Caco-2 (cell line): ENCODE measurements around the gene MC2R. TPM values are rescaled to one million over a fixed set of nuclear protein-coding genes. Genes with fewer than 3 reads are reported as not detected.

ENCODE experiments used
- BruUV-seq: library from RNA; stranded (reverse); fragments of 400-500 nt; replicated peaks from 2 replicates; lab custom pipeline; 2021; lab: Mats Ljungman, UMichigan
- CTCF ChIA-PET: fragments of 300-600 bp; sonication (Branson Sonifier 250); formaldehyde crosslinking; loops from one replicate; lab custom pipeline; 2022; ENCODE audit warnings: antibody characterized with exemption; lab: Charles Lee
- POLR2A ChIA-PET: fragments of 300-600 bp; sonication (Branson Sonifier 250); formaldehyde crosslinking; loops from one replicate; lab custom pipeline; 2022; ENCODE audit warnings: antibody characterized with exemption; lab: Charles Lee
- DNase-seq, 2 experiments: peaks; one replicate each; pipeline versions ENCODE4 v3.0.0 to v3.0.0-alpha.2; 2020 to 2022
- H3K27me3 ChIP-seq: replicated peaks from 2 replicates; pipeline ENCODE4 v1.6.0; 2011; ENCODE audit warnings: low read length; ENCODE audit not compliant: control insufficient read depth, insufficient read depth
- H3K36me3 ChIP-seq: 2 replicates; pipeline ENCODE4 v1.5.1; 2011; ENCODE audit warnings: low read length; ENCODE audit not compliant: control insufficient read depth, insufficient read depth
- H3K4me1 ChIP-seq: fragments of 250-450 bp; sonication (Bioruptor Pico); 2 replicates; pipeline ENCODE4 v1.5.1; 2020; ENCODE audit warnings: mild to moderate bottlenecking
- H3K4me3 ChIP-seq: 2 replicates; pipeline ENCODE4 v1.5.1; 2011; ENCODE audit warnings: low read depth, mild to moderate bottlenecking, control low read depth, low read length
- H3K9me3 ChIP-seq: fragments of 250-450 bp; sonication (Bioruptor Pico); 2 replicates; pipeline ENCODE4 v1.5.1; 2020; ENCODE audit warnings: mild to moderate bottlenecking, moderate library complexity
- H3K27ac Mint-ChIP-seq: one replicate; pipeline ENCODE4 v1.8.0; 2022; ENCODE audit warnings: mixed read lengths; ENCODE audit not compliant: unreplicated experiment
- H3K27me3 Mint-ChIP-seq: one replicate; pipeline ENCODE4 v1.8.0; 2022; ENCODE audit warnings: mixed read lengths; ENCODE audit not compliant: insufficient read depth, unreplicated experiment
- H3K36me3 Mint-ChIP-seq: one replicate; pipeline ENCODE4 v1.8.0; 2022; ENCODE audit warnings: mild to moderate bottlenecking, mixed read lengths; ENCODE audit not compliant: insufficient read depth, unreplicated experiment
- H3K4me1 Mint-ChIP-seq: one replicate; pipeline ENCODE4 v1.8.0; 2022; ENCODE audit warnings: low read depth, mixed read lengths; ENCODE audit not compliant: unreplicated experiment
- H3K4me3 Mint-ChIP-seq: one replicate; pipeline ENCODE4 v1.8.0; 2022; ENCODE audit warnings: mild to moderate bottlenecking, moderate library complexity, mixed read lengths; ENCODE audit not compliant: unreplicated experiment
- H3K9me3 Mint-ChIP-seq: one replicate; pipeline ENCODE4 v1.8.0; 2022; ENCODE audit warnings: mixed read lengths; ENCODE audit not compliant: unreplicated experiment
- intact Hi-C: fragments of 100-400 bp; cut with micrococcal nuclease; formaldehyde crosslinking; loops from one replicate; pipeline ENCODE4 v1.10.0; 2022; ENCODE audit not compliant: unreplicated experiment
- total RNA-seq: library from RNA; stranded (reverse); gene quantifications from 2 replicates; pipeline ENCODE4 v1.2.3, GENCODE V29; 2022
- TF ChIP-seq, protein P1 (sequence below), 2 experiments: fragments of 200-600 bp in 1 of 2; IDR thresholded peaks; 1 replicate in 1 of 2; 2 replicates in 1 of 2; pipeline versions ENCODE4 v1.5.1 to v1.8.0; 2011 to 2022; ENCODE audit warnings: antibody characterized with exemption in 1 of 2, control low read depth in 1 of 2, inconsistent platforms in 1 of 2, low read depth in 1 of 2, low read length in 1 of 2, mild to moderate bottlenecking in 1 of 2, moderate library complexity in 1 of 2; ENCODE audit not compliant: insufficient read depth in 1 of 2, severe bottlenecking in 1 of 2, unreplicated experiment in 1 of 2

The MC2R gene
- total RNA-seq, 1 experiment from 2014 or later, result not detected

DNA sequence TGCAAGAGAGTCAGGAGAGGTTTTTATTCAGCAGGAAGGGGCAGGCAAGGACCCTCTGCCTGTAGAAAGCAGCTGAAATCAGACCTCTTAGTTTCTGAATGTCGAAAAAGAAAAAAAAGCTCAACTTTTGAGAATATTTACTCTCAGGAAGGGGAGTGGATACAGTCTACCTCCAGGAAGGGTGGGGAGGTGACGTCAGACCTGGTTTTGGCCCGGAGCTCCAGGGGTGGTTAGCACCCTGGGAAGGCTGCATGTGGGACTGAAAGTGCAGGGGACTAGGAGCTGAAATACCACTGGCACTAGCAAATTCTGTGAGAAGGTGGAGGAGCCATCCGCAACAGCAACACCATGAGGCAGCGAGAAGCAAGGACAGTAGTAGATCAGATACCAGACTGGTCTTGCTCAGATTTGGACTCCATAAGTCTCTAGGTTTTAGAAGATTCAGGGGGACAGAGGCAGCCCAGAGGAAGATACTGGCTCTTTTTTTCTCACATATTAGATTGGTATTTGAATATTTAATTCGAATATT is 19.8 kb downstream of the MC2R start:
- Mint-ChIP-seq H3K4me1 (no peaks in the 10 kb centered on the region), H3K4me3 (no peak overlapping the region), H3K27ac (no peak overlapping the region), H3K9me3 (peaks cover 12% of the 10 kb centered on the region), H3K27me3 (peaks cover 26% of the 10 kb centered on the region), H3K36me3 (no peaks in the 10 kb centered on the region)
- Histone ChIP-seq H3K27me3 (no peaks in the 10 kb centered on the region), H3K9me3 (no peaks in the 10 kb centered on the region), H3K4me1 (no peaks in the 10 kb centered on the region), H3K36me3 (no peaks in the 10 kb centered on the region), H3K4me3 (no peak overlapping the region)
- ChIA-PET CTCF (interaction anchor here (1.3 kb wide), 1 partner anchor 83 kb away, joined by 3 read pairs; no protein-coding TSS in a partner anchor), POLR2A (no interaction called here)
- BruUV-seq, result no TSS peak
- intact Hi-C loops, result no loop called here
- TF ChIP-seq, protein P1, sequence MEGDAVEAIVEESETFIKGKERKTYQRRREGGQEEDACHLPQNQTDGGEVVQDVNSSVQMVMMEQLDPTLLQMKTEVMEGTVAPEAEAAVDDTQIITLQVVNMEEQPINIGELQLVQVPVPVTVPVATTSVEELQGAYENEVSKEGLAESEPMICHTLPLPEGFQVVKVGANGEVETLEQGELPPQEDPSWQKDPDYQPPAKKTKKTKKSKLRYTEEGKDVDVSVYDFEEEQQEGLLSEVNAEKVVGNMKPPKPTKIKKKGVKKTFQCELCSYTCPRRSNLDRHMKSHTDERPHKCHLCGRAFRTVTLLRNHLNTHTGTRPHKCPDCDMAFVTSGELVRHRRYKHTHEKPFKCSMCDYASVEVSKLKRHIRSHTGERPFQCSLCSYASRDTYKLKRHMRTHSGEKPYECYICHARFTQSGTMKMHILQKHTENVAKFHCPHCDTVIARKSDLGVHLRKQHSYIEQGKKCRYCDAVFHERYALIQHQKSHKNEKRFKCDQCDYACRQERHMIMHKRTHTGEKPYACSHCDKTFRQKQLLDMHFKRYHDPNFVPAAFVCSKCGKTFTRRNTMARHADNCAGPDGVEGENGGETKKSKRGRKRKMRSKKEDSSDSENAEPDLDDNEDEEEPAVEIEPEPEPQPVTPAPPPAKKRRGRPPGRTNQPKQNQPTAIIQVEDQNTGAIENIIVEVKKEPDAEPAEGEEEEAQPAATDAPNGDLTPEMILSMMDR (IDR thresholded peaks at IDR 0.05; ENCODE audit: insufficient read depth in 1 of 2, low read depth in 1 of 2, low read length in 1 of 2, severe bottlenecking in 1 of 2, unreplicated experiment in 1 of 2), result peak in 1 of 2 experiments; percentile 14
- no peak for DNase-seq

DNA sequence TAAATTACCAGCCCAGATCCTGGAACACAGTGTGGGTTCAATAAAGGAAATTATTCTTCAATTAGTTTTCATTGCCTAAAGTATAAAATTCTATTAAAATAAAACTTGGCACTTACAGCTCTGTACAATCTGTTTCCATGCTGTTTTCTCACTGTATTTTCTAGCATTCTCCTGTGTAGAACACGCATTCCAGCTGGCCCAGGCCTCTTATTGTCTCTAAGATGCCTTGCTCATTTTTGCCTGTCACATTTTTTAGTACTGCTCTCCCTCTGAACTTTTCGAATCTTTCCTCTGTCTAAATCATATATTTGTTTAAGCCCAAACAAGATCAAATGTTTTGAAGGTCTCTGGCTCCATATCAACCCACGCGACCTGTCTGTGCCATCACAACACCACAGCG is 20.8 kb downstream of the MC2R start:
- intact Hi-C loops, result no loop called here
- Mint-ChIP-seq H3K27ac (no peak overlapping the region), H3K27me3 (peaks cover 18% of the 10 kb centered on the region), H3K4me1 (no peaks in the 10 kb centered on the region), H3K9me3 (peaks cover 1% of the 10 kb centered on the region), H3K4me3 (no peak overlapping the region), H3K36me3 (no peaks in the 10 kb centered on the region)
- Histone ChIP-seq H3K9me3 (no peaks in the 10 kb centered on the region), H3K4me3 (no peak overlapping the region), H3K27me3 (no peaks in the 10 kb centered on the region), H3K4me1 (no peaks in the 10 kb centered on the region), H3K36me3 (no peaks in the 10 kb centered on the region)
- TF ChIP-seq, protein P1 (IDR thresholded peaks at IDR 0.05; ENCODE audit: insufficient read depth in 1 of 2, low read depth in 1 of 2, low read length in 1 of 2, severe bottlenecking in 1 of 2, unreplicated experiment in 1 of 2), result no peak
- DNase-seq, result no peak
- ChIA-PET POLR2A (no interaction called here), CTCF (no interaction called here)
- no TSS peak for BruUV-seq

DNA sequence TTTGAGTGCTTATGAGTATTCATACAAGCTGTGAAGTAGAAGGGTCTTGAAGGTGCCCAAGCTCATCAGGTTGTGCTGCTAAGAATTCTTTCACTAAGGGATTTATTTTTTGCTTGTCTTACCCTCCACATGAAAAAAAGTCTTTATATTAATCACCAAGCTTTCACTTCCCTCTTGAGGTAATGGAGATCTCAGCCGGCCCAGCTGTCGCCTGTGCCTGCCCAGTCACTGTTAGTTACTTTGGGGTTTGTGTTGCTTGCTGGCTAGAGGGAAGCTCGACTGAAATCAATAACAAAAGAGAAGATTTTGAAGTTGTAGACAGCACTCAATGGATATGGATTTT is 21.9 kb downstream of the MC2R start:
- H3K9me3 Mint-ChIP-seq, result no peaks in the 10 kb centered on the region
- Histone ChIP-seq H3K4me1 (no peaks in the 10 kb centered on the region), H3K36me3 (no peaks in the 10 kb centered on the region), H3K4me3 (no peak overlapping the region), H3K27me3 (no peaks in the 10 kb centered on the region), H3K9me3 (no peaks in the 10 kb centered on the region)
- BruUV-seq, result no TSS peak
- TF ChIP-seq, protein P1 (IDR thresholded peaks at IDR 0.05; ENCODE audit: insufficient read depth in 1 of 2, low read depth in 1 of 2, low read length in 1 of 2, severe bottlenecking in 1 of 2, unreplicated experiment in 1 of 2), result no peak
- H3K27ac Mint-ChIP-seq, result no peak overlapping the region
- CTCF ChIA-PET, result no interaction called here
- no peak overlapping the region for H3K4me3 Mint-ChIP-seq
- intact Hi-C loops, result no loop called here
- no peaks in the 10 kb centered on the region for H3K36me3 Mint-ChIP-seq
- peaks cover 16% of the 10 kb centered on the region for H3K27me3 Mint-ChIP-seq
- H3K4me1 Mint-ChIP-seq, result no peaks in the 10 kb centered on the region
- no peak for DNase-seq
- POLR2A ChIA-PET, result no interaction called here
